ENCODE data around the gene DYRK1B.

The DYRK1B gene

DNA sequence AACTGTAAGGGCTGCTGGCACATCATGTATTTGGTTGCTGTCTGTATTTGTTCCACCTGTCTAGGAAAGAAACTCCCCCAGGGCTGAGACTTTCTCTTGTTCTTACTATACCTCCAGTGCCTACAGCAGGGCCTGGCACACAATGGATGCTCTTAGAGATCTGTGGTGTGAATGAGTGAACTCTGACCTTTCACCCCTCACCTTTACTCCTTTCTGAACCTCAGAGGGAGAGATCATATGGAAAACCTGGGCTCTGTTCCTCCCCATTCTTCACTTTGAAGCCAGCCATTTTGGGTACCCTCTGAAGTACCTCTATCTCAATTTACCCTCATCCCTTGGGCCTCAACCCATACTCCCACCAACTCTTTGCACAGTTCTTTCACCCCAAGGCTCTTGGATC, 3.1 kb downstream of the DYRK1B start:
- Histone ChIP-seq H3K36me3 (ENCODE audit: control insufficient read depth, insufficient read depth, low read length) (peaks cover 69% of the 10 kb centered on the region), H3K9me3 (ENCODE audit: control insufficient read depth, low read length) (no peaks in the 10 kb centered on the region), H3K4me3 (ENCODE audit: extremely low read depth, insufficient read depth, low read length, poor library complexity, severe bottlenecking) (no peak overlapping the region), H3K27ac (ENCODE audit: low read depth, low read length, severe bottlenecking) (no peak overlapping the region), H3K4me1 (ENCODE audit: control insufficient read depth, insufficient read depth, low read length, poor library complexity, severe bottlenecking) (peaks cover 8% of the 10 kb centered on the region)

DNA sequence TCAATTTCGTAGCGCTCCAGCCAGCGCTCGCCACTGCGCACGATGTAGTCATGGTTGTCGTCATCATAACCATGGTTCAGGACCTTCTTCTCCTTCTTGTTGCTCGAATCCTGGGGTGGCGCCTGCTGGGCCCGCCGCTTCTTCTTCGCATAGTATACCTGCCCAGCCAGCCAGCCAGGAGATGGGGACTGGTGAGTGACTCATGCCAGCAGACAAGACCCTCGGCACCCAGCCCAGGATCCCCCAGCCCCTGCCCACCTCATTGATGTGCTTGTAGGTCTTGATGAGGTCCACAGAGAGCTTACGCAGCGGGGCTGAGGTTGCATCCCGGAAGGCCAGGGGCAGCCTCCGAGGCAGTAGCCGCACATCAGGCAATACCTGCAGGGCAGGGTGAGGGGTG, 3.6 kb downstream of the DYRK1B start:
- H3K4me1 ChIP-seq (ENCODE audit: control insufficient read depth, insufficient read depth, low read length, poor library complexity, severe bottlenecking) = peaks cover 8% of the 10 kb centered on the region
- 97 to 98% methylated on average over 13 to 18 of the region's 18 CpGs for WGBS, 2 experiments (ENCODE audit: insufficient coverage in 2 of 2)
- no peak overlapping the region for H3K4me3 ChIP-seq (ENCODE audit: extremely low read depth, insufficient read depth, low read length, poor library complexity, severe bottlenecking)
- no peak overlapping the region for H3K27ac ChIP-seq (ENCODE audit: low read depth, low read length, severe bottlenecking)
- H3K9me3 ChIP-seq (ENCODE audit: control insufficient read depth, low read length) = no peaks in the 10 kb centered on the region
- peaks cover 68% of the 10 kb centered on the region for H3K36me3 ChIP-seq (ENCODE audit: control insufficient read depth, insufficient read depth, low read length)

DNA sequence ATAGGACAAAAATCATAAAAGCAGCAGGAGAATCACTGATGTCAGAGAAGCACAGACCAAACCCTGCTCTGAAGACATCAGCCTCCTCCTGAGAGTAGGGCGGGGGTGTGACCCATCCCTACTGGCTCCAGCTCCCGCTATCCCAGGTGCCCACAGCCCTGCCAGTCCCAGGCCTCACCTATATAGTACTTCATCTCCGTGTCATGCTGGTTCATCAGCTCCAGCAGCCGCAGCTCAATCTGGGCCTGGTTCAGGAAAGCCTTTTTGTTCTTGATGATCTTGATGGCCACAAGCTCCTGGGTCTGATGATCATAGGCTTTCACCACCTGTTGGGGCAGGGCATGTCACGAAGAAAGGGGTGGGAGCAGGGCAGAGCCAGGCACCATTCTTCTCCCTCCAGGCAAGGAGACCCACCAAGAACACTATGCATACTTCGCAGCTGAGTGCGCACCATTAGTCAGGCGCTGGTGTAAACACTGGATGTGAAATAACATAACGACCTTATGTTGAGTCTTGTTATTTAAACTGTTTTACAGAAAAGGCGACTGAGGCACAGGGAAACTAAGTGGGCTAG, 4.2 kb downstream of the DYRK1B start:
- Histone ChIP-seq H3K27ac (ENCODE audit: low read depth, low read length, severe bottlenecking) (no peak overlapping the region), H3K36me3 (ENCODE audit: control insufficient read depth, insufficient read depth, low read length) (peaks cover 65% of the 10 kb centered on the region), H3K4me1 (ENCODE audit: control insufficient read depth, insufficient read depth, low read length, poor library complexity, severe bottlenecking) (peaks cover 8% of the 10 kb centered on the region), H3K9me3 (ENCODE audit: control insufficient read depth, low read length) (no peaks in the 10 kb centered on the region), H3K4me3 (ENCODE audit: extremely low read depth, insufficient read depth, low read length, poor library complexity, severe bottlenecking) (no peak overlapping the region)
- 93 to 96% methylated on average over 10 of the region's 10 CpGs for WGBS, 2 experiments (ENCODE audit: insufficient coverage in 2 of 2)

DNA sequence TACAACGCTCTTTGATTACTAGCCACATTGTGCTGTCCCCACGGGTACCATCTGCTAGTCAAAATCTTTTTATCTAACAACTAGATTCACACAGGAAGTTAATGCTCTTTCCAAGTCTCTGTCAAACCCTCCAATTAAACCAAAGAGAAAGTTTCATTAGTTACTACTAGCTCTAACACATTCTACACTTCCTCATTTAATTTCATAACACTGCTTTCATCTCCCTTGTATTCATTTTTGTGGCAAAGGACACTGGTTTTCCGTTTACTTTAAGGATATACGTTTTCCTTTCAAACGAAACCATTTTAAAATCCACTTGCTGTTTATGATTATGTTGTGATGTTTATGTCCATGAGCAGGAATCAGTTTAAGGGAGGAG, 5.3 kb downstream of the DYRK1B start:
- WGBS, 2 experiments (ENCODE audit: insufficient coverage in 2 of 2) = 94 to 95% methylated on average over 2 of the region's 5 CpGs

DNA sequence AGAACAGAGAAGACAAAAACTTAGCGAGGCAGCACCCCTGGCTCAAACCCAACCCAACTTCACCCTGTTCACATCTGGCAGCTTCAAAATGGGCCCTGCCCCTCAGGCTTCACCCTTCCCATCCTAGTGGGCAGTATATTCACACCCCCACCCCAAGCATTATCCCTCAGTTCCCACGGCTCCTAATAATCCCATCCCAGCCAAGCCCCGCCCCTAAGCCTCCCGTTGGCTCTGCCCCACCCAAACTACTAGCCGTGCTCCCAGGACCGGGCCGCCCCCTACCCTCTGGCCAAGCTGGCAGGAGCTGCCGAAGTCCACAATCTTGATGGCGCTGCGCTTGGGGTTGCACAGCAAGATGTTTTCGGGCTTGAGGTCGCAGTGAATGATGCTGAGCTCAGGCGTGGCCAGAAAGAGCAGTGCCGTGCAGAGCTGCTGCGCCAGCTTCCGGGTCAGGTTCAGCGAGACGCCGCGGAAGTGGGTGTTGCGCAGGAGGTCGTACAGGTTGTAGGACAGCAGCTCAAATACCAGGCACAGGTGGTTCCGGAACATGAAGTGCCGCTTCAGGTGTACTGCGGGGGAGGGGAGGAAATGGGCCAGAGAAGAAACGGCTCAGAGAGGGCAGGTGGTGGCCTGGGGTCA, 5.8 kb downstream of the DYRK1B start:
- H3K4me3 ChIP-seq (ENCODE audit: extremely low read depth, insufficient read depth, low read length, poor library complexity, severe bottlenecking) = no peak overlapping the region
- H3K9me3 ChIP-seq (ENCODE audit: control insufficient read depth, low read length) = no peaks in the 10 kb centered on the region
- peaks cover 5% of the 10 kb centered on the region for H3K4me1 ChIP-seq (ENCODE audit: control insufficient read depth, insufficient read depth, low read length, poor library complexity, severe bottlenecking)
- WGBS, 2 experiments (ENCODE audit: insufficient coverage in 2 of 2) = 93 to 96% methylated on average over 24 to 26 of the region's 26 CpGs
- H3K36me3 ChIP-seq (ENCODE audit: control insufficient read depth, insufficient read depth, low read length) = peaks cover 59% of the 10 kb centered on the region
- no peak overlapping the region for H3K27ac ChIP-seq (ENCODE audit: low read depth, low read length, severe bottlenecking)

More for the DNA sequence above, 5.3 kb downstream of the DYRK1B start:
- no peaks in the 10 kb centered on the region for H3K9me3 ChIP-seq (ENCODE audit: control insufficient read depth, low read length)
- H3K4me3 ChIP-seq (ENCODE audit: extremely low read depth, insufficient read depth, low read length, poor library complexity, severe bottlenecking) = no peak overlapping the region
- H3K4me1 ChIP-seq (ENCODE audit: control insufficient read depth, insufficient read depth, low read length, poor library complexity, severe bottlenecking) = peaks cover 5% of the 10 kb centered on the region
- H3K36me3 ChIP-seq (ENCODE audit: control insufficient read depth, insufficient read depth, low read length) = peaks cover 59% of the 10 kb centered on the region
- no peak overlapping the region for H3K27ac ChIP-seq (ENCODE audit: low read depth, low read length, severe bottlenecking)

DNA sequence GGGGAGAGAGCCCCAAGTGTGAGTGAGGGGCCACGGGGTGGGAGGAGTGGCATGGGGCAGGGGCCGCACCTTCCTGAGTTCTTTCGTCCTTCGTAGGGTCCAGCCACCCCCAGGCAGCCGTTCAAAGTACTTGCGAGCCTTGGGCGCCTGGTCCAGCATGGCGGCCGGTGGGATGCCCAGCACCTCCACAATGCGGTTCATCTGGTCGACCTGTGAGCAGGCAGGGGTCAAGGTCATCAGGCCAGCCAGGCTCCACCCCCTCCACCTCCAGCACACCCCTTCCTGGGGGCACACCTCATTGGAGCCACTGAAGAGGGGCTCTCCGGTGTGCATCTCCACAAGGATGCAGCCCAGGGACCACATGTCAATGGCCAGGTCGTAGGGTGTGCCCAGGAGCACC, 6.7 kb downstream of the DYRK1B start:
- Histone ChIP-seq H3K9me3 (ENCODE audit: control insufficient read depth, low read length) (no peaks in the 10 kb centered on the region), H3K27ac (ENCODE audit: low read depth, low read length, severe bottlenecking) (no peak overlapping the region), H3K4me3 (ENCODE audit: extremely low read depth, insufficient read depth, low read length, poor library complexity, severe bottlenecking) (no peak overlapping the region), H3K4me1 (ENCODE audit: control insufficient read depth, insufficient read depth, low read length, poor library complexity, severe bottlenecking) (peaks cover 5% of the 10 kb centered on the region), H3K36me3 (ENCODE audit: control insufficient read depth, insufficient read depth, low read length) (peaks cover 59% of the 10 kb centered on the region)
- WGBS, 2 experiments (ENCODE audit: insufficient coverage in 2 of 2) = 97 to 98% methylated on average over 11 to 12 of the region's 13 CpGs

DNA sequence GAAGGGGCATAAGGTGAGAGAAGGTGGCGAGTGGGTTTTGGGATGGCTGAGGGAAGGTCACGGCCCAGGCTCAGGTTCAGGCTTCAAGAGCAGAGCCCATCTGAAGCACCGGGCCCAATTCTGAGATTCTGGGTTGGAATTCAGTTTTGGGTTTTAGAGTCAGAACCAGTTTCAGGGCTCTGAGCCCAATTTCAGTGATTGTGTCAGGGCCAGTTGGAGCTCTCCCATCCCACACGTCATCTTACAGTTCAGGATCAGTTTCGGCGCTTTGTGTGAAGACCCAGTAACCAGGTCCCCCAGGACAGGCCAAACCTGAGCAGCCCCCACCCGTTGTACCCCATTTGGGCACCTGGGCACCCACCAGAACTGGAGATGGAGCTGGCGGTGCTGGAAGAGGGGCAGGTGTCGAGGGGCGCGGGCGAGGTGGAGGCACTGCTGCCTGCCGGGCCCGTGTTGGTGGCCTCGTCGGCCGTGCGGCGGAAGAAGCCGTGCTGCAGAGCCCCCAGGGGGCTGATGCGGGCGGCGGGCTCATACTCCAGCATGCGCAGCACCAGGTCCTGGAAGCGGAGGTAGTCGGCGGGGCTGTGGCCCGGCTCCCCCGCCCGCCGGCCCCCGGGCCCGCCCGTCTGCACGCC, 7.5 kb downstream of the DYRK1B start:
- Histone ChIP-seq H3K27ac (ENCODE audit: low read depth, low read length, severe bottlenecking) (no peak overlapping the region), H3K4me1 (ENCODE audit: control insufficient read depth, insufficient read depth, low read length, poor library complexity, severe bottlenecking) (peaks cover 5% of the 10 kb centered on the region), H3K36me3 (ENCODE audit: control insufficient read depth, insufficient read depth, low read length) (peaks cover 51% of the 10 kb centered on the region), H3K4me3 (ENCODE audit: extremely low read depth, insufficient read depth, low read length, poor library complexity, severe bottlenecking) (no peak overlapping the region), H3K9me3 (ENCODE audit: control insufficient read depth, low read length) (no peaks in the 10 kb centered on the region)
- 97 to 98% methylated on average over 22 to 28 of the region's 35 CpGs for WGBS, 2 experiments (ENCODE audit: insufficient coverage in 2 of 2)

DNA sequence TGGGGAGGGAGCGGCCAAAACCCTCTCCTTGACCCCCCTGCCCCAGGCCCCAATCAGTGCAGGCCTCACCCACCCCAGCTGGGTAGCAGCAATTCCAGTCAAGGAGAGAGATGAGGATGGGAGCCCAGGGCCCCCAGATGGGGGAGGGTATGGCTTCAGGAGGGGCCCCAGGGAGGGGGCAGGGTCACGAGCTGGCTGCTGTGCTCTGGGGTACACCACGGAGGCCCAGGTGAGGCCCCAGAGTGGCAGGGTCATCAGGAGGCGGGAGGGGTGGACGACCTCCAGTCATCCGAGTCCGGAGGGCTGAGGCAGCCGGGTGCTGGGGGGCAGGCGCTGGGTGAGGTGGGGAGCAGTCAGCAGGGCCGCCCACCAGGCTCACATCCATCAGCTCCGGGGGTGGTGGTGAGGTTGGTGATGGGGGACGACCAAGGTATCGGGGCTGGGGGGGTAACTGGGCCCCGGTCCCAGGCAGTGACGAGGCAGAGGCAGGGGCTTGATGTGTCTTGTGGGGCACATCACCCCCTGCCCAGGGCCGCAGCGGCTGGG, 8.4 kb downstream of the DYRK1B start:
- 91 to 97% methylated on average over 7 to 12 of the region's 17 CpGs for WGBS, 2 experiments (ENCODE audit: insufficient coverage in 2 of 2)
- Histone ChIP-seq H3K4me3 (ENCODE audit: extremely low read depth, insufficient read depth, low read length, poor library complexity, severe bottlenecking) (no peak overlapping the region), H3K36me3 (ENCODE audit: control insufficient read depth, insufficient read depth, low read length) (peaks cover 43% of the 10 kb centered on the region), H3K4me1 (ENCODE audit: control insufficient read depth, insufficient read depth, low read length, poor library complexity, severe bottlenecking) (peaks cover 4% of the 10 kb centered on the region), H3K27ac (ENCODE audit: low read depth, low read length, severe bottlenecking) (no peak overlapping the region), H3K9me3 (ENCODE audit: control insufficient read depth, low read length) (no peaks in the 10 kb centered on the region)

DNA sequence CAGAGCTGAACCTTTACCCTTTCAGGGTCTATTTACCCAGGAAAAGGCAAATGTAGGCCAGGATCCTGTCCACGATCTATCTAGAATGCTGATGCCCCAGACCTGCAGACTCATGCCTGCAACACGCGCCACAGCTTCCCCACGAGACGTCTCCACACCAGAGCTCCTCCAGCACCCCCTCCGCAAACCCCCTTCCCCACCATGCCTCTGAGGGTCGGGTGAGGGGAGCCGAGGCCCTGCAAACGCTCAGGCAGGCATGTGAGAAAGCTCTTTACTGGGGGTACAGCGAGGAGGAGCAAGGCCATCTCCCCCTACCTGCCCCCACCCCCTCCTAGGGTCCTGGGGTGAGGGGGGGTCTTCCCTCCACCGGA, 8.9 kb downstream of the DYRK1B start:
- H3K4me1 ChIP-seq (ENCODE audit: control insufficient read depth, insufficient read depth, low read length, poor library complexity, severe bottlenecking) = no peaks in the 10 kb centered on the region
- H3K4me3 ChIP-seq (ENCODE audit: extremely low read depth, insufficient read depth, low read length, poor library complexity, severe bottlenecking) = no peak overlapping the region
- H3K9me3 ChIP-seq (ENCODE audit: control insufficient read depth, low read length) = no peaks in the 10 kb centered on the region
- peak overlapping the region; percentile 32 for H3K27ac ChIP-seq (ENCODE audit: low read depth, low read length, severe bottlenecking)
- H3K36me3 ChIP-seq (ENCODE audit: control insufficient read depth, insufficient read depth, low read length) = peaks cover 38% of the 10 kb centered on the region
- 95% methylated on average over 5 of the region's 11 CpGs for WGBS, 2 experiments (ENCODE audit: insufficient coverage in 2 of 2)

DNA sequence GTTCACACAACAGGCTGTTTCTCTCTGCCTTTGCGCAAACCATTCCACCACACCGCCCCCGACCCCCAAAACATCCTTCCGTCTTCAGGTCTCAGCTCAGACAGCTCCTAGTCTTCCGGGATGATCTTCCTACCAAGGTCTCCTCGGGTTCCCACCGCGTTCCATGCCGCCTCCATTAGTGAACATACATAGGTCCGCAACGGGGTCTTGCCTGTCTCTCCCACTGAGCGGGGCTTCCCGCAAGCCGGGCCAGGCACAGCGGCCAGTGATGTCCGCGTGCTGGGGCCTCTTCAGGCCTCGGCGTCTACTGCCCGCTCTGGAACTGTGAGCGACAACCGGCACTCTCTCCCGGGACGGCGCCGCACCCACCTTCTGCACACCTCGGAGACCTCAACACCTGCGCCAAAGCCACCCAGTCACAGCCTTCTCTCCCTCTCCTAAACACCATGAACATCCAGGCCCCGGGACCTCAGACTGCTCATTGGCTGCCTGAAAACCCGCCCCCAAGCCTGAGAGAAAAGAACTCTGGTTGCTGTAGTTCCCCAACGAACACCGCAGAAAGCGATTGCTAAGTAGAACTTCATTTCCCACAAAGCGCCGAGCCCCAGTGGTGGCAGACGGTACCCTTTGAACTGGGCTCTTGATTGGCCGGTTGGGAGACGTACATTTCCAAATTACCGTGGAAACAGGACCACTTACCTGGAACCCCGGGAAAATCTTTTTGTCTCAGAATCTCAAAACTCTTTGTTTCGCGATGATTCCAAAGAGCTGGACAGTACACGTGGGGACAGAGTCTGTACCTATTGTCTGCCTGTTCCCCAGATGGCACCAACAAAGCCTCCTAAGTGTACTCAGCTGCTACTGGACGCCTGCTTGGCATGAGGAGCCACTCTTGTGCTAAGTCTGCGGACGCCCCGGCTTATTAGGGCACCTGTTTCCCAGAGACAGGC, 9.5 kb downstream of the DYRK1B start:
- peak overlapping the region; percentile 42 for H3K4me3 ChIP-seq (ENCODE audit: extremely low read depth, insufficient read depth, low read length, poor library complexity, severe bottlenecking)
- peak overlapping the region; percentile 32 for H3K27ac ChIP-seq (ENCODE audit: low read depth, low read length, severe bottlenecking)
- peaks cover 31% of the 10 kb centered on the region for H3K36me3 ChIP-seq (ENCODE audit: control insufficient read depth, insufficient read depth, low read length)
- no peaks in the 10 kb centered on the region for H3K4me1 ChIP-seq (ENCODE audit: control insufficient read depth, insufficient read depth, low read length, poor library complexity, severe bottlenecking)
- 55 to 56% methylated on average over 40 to 47 of the region's 47 CpGs for WGBS, 2 experiments (ENCODE audit: insufficient coverage in 2 of 2)
- no peaks in the 10 kb centered on the region for H3K9me3 ChIP-seq (ENCODE audit: control insufficient read depth, low read length)

Measured in mesodermal cell (in vitro differentiated cells).